ENCODE data around the gene MRTFB.
"Not testable (repeated sequence)": the region's sequence is repeated elsewhere in the genome, so short reads cannot be mapped to it uniquely, and the experiment has no call there.

Gene MRTFB

DNA sequence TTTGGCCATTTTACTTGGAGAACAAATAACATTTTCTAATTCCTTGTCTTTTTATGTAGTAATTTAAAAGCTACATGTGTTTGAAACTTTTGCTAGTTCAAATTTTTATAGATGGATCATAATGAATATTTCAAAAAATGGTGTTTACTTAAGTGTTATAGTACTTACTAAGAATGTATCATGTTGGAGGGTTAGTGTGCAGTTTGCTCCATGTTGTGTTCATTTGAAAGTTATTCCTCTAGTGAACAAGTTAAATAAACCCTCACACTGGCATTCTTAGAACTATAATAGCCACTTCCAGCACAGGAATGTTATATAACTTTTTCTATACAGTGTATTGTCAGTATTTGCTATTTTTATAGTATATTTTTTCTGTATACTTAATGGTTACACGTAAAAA lies 62.8 kb downstream of the MRTFB start:
- no peak for DNase-seq (ENCODE audit: low read depth)

DNA sequence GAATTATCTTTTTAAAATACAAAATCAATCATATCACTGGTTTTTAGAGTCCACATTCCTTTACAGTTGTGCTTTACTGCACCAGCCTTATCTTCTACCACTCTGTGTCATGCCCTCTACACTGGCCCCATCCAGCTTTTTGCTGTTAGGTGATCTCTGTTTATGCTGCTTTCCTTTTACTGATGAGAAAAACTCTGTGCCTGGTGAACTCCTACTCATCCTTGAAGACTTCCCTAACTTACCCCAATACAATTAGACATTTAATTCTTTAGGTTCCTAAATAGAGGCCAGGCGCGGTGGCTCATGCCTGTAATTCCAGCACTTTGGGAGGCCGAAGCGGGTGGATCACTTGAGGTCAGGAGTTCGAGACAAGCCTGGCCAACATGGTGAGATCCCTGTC lies 64.6 kb downstream of the MRTFB start:
- no peak for DNase-seq (ENCODE audit: low read depth)

DNA sequence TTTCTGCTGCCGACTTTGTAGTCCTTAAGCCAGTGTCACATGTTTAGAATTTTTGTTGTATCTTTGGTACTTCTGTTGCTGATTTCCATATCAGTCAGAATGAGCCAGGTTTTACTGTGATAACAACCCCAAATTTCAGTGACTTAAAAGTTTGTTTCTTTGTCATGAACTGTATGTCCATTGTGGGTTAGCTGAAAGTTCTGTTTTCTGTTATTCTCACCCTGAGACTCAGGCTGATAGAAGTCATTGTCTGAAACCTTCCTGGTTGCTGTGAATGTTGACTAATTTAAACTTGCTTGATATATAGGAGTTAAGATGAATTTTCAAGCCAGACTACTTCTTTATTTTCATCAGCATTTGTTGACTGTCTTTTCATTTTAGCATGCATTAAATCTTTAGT lies 68.8 kb downstream of the MRTFB start:
- no peak for DNase-seq (ENCODE audit: low read depth)

DNA sequence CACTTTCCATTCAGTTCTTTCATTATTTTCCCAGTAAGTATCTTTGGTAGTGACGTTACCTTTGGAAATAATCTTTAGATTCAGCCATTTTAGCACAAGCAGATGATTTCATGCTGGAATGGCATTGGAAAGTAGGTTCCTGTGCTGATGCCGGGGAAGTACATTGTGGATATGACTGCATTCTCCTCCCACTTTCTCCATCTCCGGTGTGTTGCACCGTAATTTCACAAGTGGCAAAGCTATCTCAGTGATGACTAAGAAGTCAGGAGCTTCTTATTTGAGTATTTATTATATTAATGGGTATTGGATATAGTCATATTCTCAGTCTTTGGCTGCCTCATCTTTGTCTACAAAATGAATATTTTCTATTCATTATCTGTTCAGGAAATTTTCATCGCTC lies 69.8 kb downstream of the MRTFB start:
- DNase-seq (ENCODE audit: low read depth): no peak

DNA sequence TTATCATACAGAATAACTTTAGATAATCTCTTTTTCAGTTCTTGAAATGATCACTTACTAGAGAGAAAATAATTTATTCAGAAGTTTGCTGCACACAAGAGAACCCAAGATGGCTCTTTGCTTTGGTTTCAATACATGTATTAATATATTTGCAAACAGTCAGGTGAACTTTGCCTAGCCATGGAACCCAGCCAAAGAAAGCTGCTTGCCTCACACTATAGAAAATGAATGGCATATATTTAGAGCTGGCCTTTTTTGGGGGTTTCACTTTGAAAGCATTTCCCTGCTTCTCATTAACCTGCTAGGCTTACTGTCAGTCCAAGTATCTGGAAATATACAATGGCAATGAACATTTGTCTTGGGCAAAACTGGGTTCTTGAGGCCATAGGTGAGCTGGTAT lies 75.3 kb downstream of the MRTFB start:
- no peak for DNase-seq (ENCODE audit: low read depth)

DNA sequence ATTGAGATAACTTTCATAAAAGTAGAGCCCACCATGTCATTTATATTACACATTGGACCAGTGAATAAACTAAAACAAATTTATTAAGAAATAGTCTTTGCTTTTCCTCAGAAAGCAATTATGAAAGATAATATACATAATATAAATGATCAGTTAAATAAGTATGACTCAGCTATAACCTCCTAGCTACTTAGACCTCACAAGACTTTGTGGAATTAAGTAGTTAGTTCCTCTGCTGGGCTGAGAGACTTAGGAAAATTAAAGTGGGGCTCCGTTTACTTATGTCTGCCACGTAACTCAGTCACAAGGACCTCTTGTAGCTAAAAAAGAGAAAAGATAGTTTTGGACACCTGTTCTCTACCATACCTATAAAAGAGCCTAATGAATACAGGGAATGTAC lies 76.9 kb downstream of the MRTFB start:
- DNase-seq (ENCODE audit: low read depth): no peak

DNA sequence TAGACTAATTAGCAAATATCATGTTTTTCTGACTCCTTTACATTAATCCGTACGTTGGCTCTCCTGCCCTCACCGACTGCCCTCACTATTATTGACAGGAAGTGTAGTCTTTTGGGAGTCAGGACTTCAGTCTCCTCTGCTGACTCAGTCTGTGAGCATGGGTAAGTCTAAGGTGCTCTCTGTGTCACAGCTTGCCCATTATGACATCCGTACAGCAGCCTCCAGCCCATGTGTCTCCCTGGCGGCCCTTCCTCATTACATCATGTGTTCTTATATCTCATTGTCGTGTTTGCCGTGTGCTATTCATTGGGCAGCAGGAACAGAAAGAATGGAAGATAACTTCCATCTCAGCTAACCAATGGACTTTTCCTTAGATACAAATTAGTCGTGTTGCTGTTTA lies 77.5 kb downstream of the MRTFB start:
- DNase-seq (ENCODE audit: low read depth): no peak

DNA sequence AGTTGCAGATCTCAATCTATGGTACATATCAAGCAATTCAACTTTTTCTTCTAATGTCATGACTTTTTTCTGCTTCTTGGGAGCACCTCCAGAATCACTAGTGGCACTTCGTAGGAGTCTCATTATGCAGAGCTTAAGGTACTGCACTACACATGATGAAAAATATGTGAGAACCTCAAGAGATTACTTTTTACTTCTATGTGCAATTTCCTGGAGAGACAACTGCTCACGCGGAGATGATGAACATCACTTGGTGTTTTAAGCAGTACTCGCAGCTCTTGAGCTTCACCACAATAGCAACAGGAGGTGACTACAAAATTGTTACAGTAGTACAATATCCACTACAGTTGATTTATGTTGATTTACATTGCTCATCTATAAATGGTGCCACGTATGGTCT lies 79.7 kb downstream of the MRTFB start:
- no peak for DNase-seq (ENCODE audit: low read depth)

DNA sequence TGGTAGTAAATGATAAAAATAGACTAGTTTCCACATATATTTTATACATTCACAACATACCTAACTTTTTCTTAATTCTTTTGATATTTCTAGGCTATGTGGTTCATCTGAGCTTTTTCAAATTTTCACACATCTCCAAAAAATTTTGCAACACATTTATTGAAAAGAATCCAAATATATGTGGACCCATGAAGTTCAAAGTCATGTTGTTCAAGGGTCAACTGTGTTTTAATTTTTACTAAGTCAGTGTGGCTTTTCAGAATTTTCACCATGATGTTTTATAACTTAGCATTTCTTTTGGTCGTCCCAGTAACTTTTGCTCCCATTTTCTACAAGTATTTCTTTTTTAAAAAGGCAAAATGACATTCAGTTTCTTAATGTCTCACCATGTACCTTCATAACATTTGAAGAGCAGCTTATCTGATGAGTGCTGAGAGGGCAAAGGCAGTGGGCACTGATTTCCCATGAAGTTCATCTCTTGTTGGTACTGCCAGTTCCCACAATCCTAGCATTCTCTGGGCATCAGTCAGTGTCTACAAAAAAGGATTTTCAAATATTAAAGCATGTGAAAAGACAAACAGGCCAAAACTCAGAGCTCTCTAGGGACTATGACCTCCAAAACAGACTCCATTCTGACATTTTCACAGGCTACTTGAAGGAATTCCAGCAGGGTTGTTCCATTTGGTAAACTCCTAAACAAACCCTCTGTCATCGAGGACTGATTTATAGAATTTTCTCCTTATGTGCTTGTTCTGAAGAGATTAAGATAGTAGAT lies 80.3 kb downstream of the MRTFB start:
- no peak for DNase-seq (ENCODE audit: low read depth)

DNA sequence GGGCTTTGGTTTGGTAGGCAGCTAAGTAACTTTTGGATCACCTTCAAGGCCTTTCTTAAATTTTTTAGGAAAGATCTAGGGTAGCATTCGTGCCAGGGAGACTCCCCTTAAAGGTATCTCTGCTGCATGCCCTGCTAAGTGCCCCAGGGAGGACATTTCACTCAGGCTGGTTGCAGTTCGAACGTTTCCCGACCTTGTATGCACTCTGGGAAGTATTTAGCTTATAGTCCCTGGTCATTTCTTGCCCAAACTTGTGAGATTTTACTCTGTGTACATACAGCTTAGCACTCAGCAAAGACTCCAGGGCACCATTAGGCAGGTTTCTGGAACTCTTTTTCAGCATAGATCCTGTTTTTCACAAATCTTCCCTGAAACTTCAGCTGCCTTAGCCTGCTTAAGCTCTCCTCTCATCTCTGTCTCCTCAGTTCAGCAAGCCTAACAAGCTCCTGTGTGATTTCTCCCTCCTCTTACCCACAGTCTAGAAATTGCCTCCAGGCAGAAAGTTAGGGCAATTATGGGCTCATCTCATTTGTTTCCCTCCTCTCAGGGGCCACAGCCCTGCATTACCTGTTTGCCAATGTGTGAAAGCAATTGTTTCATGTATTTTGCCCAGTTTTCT lies 84.6 kb downstream of the MRTFB start:
- no peak for DNase-seq (ENCODE audit: low read depth)

DNA sequence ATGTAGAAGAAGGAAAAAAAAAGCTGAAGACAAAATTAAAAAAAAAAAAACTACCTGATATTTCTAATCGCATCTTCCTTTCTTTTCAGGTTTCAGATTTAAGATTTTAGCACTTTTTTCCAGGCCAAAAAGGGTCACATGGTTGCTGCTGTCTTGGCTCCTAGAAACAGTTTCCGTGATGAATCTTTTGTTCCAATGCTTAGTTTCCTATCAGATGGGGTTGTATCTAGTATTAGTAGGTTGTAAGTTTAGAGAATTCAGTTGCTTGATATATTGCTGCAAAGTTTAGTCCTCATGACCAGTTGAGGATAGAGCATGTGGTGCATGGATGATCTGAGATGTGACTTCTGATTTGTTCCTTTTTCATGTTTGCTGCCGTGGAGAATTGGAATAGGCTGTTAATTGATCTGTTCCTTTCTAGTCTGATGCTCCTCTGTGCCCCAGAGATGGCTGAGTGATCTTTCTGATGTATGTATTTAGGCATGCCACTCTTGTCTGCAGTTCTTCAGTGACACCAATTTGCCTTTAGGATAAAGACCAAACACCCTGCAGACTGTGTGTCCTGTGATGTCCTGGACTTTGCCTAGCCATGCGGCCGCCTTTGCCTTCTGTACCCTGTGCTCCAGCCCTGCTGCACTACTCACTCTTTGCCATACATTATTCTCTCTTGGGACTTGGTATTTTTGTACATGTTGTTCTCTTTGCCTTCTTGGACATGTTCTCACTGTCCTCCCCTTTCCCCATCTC lies 94.0 kb downstream of the MRTFB start:
- no peak for DNase-seq (ENCODE audit: low read depth)

DNA sequence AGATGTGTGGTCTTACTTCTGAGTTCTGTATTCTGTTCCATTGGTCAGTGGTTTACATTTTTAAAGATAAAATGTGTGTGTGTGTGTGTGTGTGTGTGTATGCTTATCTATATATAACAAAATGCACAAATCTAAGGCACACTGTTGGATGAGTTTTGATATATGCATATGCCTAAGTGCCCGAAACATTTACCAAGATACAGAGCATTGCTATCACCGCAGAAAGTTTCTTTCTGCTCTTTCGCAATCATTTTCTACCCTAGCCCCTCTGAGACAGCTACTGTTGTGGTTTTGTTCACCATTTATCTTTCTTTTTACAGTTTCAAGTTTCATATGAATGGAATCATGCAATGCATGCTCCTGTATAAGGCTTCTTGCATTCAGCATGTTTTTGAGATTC lies 97.0 kb downstream of the MRTFB start:
- no peak for DNase-seq (ENCODE audit: low read depth)

DNA sequence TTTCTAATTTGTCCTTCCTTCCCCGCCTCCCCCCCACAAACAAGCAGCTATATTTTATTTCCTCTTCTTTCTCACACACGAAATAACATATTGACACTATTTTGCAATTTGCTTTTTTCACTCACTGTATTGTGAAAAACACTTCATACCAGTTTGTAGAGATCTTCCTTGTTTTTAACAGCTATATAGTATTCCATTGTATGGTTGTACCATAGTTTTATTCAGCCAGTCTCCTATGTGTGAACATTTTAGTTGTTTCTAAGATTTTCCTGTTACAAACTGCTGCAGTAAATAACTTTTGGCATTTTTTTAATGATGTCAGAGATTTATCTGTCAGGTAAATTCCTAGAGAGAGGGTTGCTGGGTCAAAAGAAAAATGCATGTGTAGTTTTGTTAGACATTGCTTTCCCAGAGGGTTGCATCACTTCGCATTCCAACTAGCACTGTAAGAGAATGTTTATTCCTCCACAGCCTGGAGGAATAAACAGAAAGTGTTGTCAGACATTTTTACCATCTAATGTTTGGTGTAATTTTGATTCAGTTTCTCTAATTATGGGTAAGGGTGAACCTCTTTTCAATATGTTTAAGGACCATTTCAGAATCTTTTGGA lies 101.2 kb downstream of the MRTFB start:
- no peak for DNase-seq (ENCODE audit: low read depth)

DNA sequence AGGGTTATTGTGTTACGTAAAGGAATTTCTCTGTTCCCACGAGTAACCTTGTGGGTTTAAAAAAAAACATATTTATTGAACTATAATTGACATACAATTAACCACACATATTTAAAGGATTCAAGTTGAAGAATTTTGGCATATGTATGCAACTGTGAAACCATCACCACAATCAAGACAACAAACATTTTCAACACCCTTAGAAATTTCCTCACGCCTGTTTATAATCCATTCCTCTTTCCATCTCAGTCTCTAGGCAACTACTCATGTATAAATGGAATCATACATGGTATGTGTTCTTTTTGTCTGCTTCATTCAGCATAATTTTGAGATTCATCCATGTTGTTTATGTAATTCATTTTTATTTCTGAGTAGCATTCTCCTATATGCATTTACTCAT lies 104.0 kb downstream of the MRTFB start:
- no peak for DNase-seq (ENCODE audit: low read depth)

DNA sequence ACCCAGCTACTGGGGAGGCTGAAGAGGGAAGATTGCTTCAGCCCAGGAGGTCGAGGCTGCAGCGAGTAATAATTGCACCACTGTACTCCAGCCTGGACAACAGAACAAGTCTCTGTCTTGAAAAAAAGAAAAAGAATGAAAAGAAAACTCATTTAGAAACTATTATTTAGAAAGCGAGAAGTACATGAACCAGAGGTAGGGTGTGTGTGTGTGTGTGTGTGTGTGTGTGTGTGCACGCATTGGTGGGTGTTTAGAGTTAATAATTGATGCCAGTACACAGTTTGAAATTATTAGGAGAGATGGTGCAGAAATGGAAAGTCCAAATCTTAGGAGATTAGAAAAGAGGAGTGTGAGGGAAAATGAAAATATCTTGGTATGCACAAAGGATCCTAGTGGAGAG lies 106.6 kb downstream of the MRTFB start:
- DNase-seq (ENCODE audit: low read depth): no peak

DNA sequence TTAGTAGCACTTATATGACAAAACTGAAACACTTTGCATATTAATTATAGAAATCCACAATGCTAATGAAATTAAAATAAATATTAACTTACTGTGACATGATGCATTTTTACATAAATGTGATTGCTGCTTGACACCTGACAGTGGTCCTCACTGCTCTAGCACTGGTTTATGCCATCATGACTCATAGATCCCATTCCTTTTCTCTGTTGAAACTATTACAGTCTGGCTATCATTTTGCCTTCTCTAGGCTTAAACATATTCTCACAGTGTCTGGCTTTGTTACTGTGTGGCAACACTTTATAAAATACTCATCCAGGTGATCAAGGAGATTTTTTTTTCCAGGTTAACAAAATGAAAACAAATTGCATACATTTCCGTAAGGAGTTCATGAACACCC lies 108.0 kb downstream of the MRTFB start:
- DNase-seq (ENCODE audit: low read depth): no peak

DNA sequence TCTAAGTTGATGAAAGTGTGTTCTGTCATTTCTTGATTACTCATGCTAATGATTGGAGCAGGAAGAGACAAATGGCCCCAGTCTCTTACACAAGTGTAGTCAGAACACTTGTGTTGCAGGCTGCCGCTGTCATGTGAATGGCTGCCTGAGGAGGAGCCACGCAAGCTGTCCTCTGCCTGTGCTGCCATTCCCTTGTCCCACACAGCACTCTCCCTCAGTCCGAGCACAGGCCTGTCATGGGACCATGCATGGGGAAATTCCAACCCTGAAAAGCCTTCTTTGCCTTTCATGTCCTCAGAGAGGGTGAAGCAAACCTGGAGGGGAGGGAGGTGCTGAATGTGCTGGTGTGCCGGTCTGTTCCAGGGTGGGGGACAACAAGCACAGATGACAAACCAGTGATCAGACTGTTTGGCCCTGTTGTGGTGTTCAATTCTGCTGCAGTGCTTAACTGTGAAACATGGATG lies 109.4 kb downstream of the MRTFB start:
- no peak for DNase-seq (ENCODE audit: low read depth)

DNA sequence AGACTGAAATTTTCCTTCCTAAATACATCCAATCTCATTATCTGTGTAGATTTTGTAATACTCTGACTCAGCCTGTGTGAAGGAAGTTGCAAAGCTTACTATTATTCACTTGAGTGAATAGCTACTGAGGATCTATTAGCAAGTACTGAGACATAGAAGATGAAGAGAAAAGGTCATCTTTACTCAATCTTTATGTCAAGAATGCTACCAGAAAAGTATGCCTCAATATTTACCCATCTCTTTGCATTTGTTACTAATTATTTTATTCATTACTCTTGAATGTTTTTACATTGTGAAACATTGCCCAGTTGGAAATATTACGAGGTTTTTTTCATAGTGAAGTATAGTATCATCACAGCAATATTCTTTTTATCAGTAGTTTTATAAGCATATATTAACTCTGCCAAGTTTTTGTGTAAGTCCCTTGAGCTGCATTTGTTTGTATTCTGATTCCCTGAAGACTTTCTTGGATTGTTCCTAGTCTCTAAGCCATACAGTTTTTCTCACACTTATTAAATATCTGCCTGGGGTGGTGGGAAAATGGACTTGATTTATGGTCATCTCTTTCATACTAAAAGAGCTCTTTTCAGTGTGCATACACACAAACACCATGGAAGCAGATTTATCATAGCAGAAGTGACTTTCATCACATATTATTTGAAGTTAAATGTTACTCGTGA lies 110.4 kb downstream of the MRTFB start:
- no peak for DNase-seq (ENCODE audit: low read depth)

DNA sequence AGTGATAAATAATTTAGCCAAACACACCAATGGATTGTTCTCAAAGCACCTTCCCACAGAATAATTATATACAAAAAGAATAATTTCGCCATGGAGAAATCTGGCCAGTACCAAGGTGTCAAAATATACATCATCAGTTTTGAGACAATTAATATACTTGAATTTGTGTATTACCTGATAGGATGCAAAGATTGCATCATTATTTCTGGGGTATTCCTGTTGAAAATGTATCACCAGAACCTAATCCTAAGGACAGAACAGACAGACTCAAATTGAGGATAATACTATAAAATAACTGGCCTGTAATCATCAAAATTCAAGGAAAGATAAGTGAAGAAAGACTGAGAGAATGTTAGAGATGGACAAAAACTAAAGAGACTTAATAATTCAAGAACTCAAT lies 111.9 kb downstream of the MRTFB start:
- DNase-seq (ENCODE audit: low read depth): no peak

DNA sequence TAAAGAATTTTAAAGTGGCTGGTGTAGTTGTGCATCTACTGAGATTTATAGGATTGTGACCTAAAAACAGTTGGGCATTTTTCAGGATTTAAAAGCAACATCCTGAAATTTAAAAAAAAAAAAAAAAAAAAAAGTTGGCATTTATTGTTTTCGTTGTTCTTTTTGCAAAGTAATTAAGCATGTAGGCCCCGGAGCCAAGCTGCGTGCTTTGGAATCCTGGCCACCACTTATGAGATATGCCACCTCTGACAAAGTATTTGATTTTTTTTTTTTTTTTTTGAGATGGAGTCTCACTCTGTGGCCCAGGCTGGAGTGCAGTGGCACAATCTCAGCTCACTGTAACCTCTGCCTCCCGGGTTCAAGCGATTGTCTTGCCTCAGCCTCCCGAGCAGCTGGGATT lies 112.8 kb downstream of the MRTFB start:
- DNase-seq (ENCODE audit: low read depth): not testable (repeated sequence)

DNA sequence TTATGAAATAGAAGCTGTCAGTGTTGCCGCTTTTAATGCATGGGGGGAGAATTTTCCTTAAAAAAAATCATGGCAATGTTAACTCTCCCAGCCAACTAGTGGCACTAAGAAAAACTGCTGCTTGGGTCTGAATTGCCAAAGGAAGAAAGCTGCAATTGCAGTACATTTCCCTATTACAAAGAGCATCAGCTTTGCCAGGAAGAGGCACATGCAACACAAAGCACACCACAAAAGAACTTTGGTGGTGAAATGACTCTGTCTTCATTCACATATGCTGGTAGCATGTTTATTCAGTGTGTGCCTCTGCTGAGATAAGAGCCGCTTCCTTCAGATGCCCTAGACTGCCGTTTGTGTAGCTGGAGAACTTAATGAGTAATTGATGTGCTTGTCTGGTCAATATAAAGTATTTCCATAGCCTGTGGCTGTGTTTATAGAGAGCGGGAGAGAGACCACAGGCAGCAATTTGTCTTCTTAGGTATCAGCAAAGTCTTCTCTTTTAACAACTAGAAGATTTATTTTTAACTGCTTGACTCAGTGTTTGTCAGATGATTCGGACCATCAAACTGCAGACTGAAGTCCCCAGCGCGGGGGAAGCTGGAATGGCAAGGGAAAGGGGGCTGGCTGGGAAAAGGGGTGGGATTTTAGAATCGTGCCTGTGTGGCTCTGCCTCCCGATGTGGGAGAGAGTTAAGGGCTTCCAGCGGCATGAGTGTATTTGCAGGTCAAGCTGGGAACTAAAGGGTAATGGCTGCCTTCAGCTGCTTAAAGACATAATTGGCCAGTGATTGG lies 115.1 kb downstream of the MRTFB start:
- no peak for DNase-seq (ENCODE audit: low read depth)

All from stimulated activated CD8-positive, alpha-beta memory T cell treated with anti-CD3 and anti-CD28 coated beads, Interleukin-12 subunit alpha, Interleukin-12 subunit beta, amount 100 ng/mL, for 4 hours (primary cell).